GM12801 (cell line): Measurements from ENCODE around the gene COL4A6.

Experiments used
- TF ChIP-seq, protein P1 (sequence below): IDR thresholded peaks from one replicate; pipeline ENCODE4 v1.5.1; 2011; ENCODE audit warnings: control low read depth; ENCODE audit not compliant: insufficient read length; ENCODE audit errors: extremely low read depth

Gene COL4A6

DNA sequence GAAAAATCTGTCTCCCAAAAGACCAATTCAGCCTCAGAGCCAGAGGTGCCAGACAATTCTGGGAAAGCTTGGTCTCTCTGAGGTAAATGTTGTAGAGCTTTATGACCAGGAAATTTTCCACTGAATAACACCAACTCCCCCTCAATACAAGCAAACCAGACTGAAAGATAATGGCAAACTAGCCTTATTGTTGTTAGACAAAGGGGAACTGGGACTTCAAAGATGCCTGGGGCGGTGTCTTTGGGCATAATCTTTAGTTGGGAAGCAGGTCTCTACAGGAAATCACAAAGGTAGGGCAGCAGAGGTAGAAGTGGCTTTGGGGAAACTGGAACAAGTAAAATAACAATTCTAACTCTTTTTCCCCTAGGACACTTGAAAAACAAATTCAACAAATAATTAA, 12.0 kb downstream of the COL4A6 start:
- TF ChIP-seq, protein P1, sequence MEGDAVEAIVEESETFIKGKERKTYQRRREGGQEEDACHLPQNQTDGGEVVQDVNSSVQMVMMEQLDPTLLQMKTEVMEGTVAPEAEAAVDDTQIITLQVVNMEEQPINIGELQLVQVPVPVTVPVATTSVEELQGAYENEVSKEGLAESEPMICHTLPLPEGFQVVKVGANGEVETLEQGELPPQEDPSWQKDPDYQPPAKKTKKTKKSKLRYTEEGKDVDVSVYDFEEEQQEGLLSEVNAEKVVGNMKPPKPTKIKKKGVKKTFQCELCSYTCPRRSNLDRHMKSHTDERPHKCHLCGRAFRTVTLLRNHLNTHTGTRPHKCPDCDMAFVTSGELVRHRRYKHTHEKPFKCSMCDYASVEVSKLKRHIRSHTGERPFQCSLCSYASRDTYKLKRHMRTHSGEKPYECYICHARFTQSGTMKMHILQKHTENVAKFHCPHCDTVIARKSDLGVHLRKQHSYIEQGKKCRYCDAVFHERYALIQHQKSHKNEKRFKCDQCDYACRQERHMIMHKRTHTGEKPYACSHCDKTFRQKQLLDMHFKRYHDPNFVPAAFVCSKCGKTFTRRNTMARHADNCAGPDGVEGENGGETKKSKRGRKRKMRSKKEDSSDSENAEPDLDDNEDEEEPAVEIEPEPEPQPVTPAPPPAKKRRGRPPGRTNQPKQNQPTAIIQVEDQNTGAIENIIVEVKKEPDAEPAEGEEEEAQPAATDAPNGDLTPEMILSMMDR, result no peak

DNA sequence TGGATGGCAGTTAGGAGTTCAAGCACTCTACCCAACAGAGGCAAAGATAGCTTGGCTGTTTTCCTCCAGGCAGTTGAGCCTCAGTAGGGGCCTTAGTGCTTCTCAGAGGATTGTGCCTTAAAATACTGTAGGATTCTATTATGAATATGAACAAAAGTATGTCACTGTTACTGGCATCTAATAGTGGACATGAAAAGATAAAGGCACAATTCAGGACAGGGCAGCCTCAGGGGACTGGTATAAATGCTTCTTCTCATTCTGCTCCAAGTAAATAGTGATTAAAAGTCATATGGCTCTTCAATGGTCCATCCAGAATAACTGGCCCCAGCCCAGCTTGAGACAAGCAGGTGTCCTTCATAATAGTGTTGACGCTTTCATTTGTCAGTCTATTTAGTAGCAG, 17.7 kb downstream of the COL4A6 start:
- TF ChIP-seq, protein P1, result no peak

DNA sequence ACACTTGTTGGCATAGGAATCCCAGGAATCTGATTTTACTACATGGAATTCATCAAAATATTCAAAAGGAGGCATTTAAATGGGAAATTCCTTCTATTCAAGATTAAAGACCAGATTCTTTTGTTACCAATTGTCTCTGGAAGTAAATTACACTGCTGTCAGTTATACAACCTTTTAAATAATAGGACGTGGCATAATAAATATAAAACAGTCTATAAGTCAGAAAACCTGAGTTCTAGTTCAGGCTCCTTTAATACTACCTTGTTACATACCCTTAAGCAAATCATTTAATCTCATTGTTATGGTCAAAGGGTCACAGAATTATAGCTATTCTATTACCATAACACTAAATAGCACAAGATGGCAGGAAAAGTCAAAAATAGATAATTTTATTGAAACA, 18.8 kb downstream of the COL4A6 start:
- TF ChIP-seq, protein P1, result no peak

DNA sequence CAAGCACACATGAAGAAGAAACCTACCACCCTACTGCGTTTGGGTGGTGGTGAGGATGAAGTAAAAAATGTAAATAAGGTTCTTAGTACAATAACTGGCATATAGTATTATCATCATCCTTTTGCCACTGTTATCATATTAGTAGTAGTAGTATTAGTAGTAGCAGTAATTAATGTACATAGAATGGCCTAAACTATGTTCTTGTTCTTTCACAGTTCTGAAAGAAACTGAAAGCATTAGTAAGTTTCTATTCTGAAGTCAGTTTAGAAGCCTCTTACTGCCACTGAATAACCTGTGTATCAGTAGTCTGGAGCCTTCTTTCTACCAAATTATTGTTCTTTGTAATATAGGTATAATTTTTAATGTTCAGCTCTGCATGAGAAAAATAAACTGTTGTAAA, 21.0 kb downstream of the COL4A6 start:
- TF ChIP-seq, protein P1, result no peak

DNA sequence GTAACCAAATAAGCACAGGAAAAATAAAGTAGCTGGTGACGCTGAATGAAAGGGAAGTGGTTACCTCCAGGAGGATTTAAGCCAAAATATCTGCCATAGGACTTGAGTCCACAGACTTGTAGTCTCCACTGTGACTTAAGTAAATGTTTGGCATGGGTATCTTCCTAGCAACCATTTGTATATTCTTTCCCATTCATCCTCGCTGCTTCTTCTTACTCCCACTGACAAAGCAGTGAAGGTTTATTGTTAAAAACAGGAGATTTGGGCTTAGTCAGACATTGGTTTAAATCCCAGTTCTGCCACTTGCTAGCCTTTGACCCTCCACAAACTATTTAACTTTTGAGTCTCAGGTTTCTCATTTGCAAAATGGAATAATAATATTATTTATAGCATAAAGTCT, 22.3 kb downstream of the COL4A6 start:
- TF ChIP-seq, protein P1, result no peak

DNA sequence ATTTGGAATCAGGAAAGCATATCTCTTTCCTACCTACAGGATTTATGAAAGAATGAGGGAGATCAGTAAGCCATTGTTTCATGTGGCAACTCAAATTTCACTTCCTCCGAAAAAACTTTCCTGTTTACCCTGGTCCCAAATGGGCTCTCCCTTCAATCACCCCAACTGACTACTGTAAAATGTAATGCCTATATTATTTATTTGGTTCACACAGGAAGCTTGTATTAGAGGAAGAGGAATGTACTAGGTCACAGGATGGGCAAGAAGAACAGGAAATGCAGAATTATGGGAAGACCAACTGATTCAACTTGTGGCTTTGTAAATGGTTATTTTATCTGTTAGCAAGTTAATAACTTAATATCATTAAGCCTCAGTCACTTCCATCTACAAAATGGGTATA, 23.1 kb downstream of the COL4A6 start:
- TF ChIP-seq, protein P1, result no peak

DNA sequence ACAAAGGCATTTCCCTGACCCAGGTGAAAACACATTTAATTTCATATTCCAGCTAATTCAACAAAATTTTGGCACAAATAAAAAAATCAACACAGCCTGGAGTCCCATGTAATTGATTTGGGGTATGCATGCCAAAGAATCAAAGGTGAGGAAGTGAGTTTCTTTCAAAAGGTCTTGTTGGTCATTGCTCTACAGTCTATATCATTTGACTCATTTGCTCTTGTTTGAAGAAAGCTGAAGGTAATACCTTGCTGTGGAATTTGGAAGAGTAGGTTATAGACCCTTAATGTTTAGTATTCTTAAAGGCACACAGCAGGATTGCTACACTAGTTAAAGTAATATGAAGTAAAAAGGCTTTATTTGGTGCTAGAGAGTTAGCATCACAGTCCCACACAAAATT, 25.4 kb downstream of the COL4A6 start:
- TF ChIP-seq, protein P1, result no peak
